Limb (tissue), 2 donors: ENCODE measurements around the gene OR10D3.
"Not testable (repeated sequence)": the region's sequence is repeated elsewhere in the genome, so short reads cannot be mapped to it uniquely, and the experiment has no call there.

ENCODE experiments used
- DNase-seq, 2 donors: peaks; one replicate each; pipeline ENCODE4 v3.0.0-alpha.2; 2016; ENCODE audit errors: extremely low spot score in 2 of 2

OR10D3 gene

DNA sequence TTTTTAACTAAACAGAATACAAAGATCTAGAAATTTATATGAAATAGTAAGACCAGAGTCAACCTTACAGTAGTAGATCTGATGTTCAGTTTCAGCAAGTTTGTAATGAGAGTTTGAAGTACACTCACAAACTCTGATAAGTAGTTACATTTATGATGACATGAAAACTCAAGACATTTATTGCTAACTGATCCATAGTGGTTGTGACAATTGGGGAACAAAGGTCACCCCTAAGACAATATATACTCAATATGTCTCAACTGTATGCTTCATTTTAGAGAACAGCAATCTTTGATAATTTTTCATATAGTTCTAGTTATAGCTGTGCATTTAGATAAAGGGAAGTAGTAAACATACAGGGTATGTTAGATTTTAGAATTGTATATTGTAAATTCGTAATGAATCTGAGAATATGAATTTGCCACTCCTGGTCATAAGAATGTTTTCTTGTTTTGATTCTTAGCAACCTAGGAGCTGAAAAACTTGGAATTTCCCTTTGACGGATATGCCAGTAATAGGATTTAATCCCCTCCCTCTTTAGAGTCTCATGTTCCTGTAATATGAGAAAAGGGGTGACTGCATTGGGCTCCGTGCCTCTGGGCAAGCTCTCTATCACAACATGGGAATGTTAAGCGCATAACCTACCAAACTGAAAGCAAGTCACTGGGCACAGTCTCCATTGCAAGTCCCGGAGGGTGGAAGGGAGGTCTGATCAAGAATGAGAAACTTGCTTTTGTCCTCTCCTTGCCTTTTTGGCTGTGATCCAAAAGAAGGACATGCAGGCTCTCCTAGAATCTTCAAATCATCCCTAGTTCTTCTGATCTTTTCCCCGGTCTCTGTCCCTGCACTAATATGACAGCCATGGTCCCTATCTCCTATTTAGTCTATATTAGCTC lies 11.4 kb downstream of the OR10D3 start:
- peak; percentile 40 to 63 for DNase-seq

DNA sequence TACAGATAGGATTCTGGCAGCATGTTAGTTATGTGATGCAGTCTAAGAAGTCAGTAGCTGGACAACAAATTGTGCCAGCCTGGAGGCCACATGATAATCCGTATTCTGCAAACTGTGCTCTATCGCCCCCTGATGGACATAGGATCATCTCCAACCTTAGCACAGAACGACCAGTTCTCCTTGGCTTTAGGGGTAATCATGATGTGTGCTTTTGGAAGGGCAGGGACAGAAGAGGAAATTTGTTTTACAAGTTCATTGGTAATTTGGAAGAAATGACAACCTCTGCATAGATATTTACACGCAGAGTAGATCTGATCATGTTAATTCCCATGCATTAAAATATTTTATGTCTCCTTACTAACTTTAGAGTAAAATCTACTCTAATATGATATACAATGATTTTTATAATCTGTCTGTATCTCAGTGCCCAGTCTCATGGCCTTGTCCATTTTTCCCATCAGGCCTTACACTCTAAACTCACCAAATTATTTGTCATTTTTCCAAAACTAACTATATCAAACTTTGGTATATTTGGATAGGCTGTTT lies 12.1 kb downstream of the OR10D3 start:
- peak in 1 of 2 donors; percentile 41 for DNase-seq

DNA sequence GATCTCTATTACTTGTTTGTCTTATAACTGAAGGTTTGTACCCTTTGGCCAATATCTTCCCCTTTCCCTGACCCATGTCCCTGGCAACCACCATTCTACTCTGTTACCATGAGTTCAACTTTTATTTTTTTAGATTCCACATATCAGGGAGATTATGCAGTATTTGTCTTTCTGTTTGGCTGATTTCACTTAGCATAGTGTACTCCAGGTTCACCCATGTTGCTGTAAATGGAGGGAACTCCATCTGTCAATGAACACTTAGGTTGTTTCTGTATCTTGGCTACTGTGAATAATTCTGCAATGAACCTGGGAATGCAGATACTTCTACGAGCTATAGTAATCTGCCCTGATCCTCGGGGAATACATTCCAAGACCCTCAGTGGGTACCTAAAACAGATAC lies 14.9 kb downstream of the OR10D3 start:
- DNase-seq, result no peak

DNA sequence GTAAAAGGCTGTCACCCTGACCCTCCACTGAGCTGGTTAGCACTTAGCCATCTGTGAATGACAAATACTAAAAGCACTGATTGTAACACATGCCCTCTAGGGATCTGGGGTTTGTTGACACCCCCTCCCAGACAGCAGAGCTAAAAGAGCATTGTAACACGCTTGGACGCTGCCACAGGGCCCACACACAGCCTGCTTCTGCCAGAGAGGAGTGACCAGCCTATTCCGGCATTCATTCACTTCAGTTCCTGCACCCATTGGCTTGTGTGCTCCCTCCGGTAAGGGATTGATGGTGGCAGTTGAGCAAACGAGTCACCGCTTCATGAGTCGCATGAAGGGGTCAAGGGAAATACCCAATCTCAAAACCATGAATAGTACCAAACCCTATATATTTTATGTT lies 15.8 kb downstream of the OR10D3 start:
- no peak for DNase-seq

DNA sequence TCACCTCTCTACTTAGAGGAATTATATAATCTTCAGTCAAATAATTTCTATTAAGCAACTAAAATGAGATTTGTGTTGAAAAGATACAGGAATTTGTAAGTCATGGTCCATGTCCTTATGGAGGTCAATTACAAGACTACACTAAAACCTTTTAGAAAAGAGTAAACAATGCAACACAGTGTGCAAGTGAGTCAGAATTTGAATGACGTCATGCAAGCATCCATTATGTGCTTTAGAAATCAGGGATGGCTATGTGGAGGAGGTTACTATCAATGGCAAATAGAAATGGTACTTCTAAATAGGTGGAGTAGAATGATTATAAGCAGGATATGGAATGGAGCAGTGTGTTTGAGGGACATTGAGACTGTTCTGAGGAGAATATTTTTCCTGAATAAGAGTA lies 16.6 kb downstream of the OR10D3 start:
- DNase-seq, result no peak

DNA sequence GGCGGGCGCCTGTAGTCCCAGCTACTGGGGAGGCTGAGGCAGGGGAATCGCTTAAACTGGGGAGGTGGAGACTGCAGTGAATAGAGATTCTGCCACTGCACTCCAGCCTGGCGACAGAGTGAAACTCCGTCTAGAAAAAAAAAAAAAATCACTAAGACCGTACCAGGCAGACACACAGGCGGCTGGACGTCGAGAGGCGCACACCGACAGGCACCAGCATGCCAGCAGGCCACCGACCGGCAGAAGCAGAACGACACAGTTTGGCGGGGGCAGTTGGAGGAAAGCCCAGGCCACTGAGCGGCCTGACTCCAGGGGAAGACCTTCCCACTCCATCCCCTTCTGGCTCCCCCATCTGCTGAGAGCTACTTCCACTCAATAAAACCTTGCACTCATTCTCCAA lies 17.5 kb downstream of the OR10D3 start:
- DNase-seq, result no peak

DNA sequence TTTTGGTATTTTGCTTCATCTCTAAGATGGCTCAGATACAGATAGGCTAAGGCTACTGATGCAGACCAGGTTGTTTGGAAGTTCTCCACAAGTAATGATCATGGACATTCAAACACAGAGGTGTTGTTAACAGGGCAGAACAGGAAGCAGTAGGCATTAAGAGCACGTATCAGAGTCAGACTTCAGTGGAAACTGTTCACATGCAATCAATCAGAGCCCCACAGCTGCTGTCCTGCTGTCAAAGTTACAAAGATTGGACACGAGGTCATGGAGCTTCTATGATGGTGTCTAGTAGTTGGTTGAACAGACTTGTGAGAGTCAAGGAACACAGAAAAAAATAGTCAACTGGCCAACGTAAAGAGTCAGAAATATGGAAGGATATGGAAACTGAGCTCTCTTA lies 19.8 kb downstream of the OR10D3 start:
- no peak for DNase-seq

DNA sequence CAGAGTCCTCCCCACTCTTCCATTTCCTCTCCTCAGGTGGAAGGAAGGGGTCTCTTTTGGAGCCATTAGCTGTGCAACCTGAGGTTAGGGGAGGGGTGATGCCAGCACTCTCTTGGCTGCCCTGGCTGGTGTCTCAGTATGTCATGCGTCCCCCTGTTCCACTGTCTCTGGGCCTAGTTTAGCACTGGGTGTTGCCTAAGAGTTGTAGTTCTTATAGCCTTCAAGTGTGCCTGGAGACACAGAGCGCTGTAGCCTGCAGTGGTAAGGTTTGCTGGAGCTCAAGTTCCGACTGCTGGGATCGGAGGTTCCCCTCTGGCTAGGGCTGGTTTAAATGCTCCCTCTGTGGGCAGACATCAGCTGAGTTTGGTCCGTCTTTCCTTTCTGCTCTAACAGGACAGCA lies 20.9 kb downstream of the OR10D3 start:
- no peak for DNase-seq

DNA sequence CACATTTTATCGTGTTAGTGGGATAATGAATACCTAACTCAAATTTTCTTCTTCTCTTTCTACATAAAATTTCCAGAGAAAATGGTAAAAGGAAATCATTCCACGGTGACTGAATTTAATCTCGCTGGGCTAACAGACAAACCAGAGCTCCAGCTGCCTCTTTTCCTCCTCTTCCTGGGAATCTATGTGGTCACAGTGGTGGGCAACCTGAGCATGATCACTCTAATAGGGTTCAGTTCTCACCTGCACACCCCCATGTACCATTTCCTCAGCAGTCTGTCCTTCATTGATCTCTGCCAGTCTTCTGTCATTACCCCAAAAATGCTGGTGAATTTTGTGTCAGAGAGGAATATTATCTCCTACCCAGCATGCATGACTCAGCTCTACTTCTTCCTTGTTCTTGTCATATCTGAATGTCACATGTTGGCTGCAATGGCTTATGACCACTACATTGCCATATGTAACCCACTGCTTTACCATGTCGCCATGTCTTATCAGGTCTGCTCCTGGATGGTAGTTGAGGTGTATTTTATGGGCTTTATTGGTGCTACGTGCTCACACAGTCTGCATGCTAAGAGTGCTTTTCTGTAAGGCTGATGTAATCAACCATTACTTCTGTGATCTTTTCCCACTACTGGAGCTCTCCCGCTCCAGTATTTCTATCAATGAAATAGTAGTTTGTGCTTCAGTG lies 24.1 kb downstream of the OR10D3 start:
- no peak for DNase-seq

DNA sequence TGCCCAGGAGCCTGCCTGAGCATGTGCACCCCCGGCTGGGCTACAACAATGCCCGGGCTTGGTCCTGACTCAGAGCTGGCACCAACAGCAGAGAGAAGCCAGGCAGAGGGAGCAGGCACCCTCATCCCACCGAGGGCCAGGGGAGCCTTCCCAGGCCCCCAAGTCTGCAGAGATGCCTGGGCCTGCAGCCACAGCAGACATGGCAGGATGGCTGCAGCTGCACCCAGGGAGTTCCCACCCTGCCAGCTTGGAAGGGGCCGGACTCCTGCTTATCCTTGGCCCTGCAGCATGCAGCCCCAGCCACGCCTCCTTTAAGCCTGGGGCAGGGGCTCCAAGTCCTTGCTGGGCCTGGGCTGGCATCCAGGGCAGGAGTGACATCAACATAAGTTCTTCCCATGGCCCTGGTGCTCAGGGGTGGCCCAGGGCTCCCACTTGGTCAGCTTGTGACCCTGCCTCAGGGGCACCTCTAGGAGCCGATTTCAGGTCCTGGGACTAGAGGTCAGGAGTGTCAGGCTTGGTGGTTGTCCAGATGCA lies 26.7 kb downstream of the OR10D3 start:
- DNase-seq, result no peak

DNA sequence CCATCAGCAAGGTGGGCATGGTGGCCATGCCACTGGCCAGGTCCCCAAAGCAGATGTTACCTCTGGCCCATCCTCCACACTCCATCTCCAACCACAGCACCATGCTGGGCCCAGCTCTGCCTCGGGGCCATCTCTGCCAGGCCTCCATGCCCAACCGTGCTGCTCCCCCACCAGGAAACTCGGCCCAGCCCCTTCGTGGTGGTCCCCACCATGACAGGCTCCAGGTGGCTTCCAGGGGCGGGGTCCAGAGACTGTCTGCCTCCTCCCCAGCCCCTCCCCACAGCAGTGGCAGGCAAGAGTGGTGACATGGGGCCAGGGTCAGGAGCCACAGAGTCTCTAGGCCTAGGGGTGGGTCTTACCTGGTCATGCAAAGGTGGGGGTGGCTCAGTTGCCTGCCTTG lies 27.3 kb downstream of the OR10D3 start:
- no peak for DNase-seq

DNA sequence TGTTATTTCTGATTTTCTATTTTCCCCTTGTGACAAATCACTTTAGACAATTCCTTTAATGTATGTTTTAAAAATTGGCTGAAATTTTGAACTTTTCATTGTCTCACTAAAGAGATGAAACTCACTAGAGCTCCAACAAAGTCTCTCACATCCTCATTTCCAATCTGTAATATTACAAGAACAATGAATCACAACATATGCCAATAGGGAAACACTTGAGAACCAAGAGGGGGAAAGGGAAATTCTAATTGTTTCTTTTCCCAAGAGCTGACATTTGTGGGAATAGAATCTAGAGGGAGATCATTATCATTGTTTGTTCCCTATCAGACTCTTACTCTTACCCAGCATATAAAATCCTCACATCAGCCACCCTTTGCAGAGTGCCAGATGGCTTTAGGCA lies 28.2 kb downstream of the OR10D3 start:
- DNase-seq, result no peak

DNA sequence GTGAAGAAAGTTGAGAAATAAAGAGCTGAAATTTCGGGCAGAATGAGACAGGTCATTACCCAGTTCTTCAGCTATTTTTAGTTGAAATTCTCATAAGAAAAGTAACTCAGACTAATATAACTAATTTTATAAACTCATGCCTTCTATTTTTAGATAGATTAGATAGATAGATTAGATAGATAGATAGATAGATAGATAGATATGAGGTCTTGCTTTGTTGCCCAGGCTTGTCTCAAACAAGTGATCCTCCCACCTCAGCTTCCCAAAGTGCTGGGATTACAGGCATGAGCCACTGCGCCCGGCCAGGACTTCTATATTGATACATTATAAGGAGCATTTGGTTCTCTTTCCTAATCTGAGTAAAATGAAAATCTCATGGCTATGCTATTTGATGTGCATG lies 30.9 kb downstream of the OR10D3 start:
- DNase-seq, result no peak

DNA sequence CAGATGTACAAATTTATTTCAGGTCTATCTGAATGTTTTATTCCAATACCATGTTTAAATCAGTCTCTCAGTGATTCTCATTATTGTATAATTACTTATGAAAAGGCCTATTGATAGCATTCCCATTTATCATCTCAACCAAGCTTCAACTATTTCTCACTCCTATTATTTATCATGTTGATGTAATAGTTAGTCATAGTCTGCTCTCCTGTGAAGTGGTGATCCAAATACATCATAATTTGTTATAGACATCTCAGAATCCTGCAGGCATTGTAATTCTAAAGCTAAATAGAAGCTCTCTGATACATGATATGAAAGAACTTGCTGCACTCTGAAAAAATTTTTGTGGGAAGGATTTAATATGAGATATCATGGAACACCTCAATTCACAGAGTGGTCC lies 36.0 kb downstream of the OR10D3 start:
- no peak for DNase-seq

DNA sequence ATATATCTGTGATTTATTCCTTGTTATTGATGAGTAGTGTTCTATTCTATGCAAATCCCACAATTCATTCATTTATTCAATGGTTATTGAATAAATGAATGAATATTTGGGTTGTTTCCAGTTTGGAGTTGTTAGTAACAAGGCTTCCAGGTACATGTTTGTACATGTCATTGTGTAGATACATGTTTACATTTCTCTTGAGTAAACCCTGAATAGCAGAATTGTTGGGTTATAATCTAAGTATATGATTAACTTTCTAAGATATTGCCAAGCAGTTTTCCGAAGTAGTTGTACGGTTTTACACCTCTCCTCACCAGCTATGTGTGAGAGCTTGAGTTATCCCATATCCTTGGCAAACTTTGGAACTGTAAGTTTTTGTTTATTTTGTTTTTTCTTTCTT lies 39.3 kb downstream of the OR10D3 start:
- no peak for DNase-seq

DNA sequence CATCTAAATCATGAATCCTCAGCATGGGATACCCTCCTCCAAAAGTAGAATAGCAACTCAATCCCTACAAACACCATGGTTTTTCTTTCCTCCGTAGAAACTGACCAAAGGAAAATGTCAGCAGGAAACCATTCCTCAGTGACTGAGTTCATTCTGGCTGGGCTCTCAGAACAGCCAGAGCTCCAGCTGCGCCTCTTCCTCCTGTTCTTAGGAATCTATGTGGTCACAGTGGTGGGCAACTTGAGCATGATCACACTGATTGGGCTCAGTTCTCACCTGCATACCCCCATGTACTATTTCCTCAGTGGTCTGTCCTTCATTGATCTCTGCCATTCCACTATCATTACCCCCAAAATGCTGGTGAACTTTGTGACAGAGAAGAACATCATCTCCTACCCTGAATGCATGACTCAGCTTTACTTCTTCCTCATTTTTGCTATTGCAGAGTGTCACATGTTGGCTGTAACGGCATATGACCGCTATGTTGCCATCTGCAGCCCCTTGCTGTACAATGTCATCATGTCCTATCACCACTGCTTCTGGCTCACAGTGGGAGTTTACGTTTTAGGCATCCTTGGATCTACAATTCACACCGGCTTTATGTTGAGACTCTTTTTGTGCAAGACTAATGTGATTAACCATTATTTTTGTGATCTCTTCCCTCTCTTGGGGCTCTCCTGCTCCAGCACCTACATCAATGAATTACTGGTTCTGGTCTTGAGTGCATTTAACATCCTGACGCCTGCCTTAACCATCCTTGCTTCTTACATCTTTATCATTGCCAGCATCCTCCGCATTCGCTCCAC lies 41.7 kb downstream of the OR10D3 start:
- not testable (repeated sequence) for DNase-seq

DNA sequence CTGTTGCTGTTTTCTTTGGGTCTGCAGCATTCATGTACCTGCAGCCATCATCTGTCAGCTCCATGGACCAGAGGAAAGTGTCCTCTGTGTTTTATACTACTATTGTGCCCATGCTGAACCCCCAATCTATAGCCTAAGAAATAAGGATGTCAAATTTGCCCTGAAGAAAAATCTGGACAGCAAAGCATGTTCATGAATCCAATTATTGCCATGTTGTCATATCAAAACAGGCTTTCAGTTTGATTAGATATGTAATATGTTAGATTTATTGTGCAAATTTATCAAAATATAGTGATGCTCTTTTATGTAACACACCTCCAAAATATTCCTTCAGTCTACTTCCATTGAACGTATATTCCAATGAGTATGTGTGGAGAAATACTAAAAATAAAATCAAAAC lies 42.3 kb downstream of the OR10D3 start:
- no peak for DNase-seq

DNA sequence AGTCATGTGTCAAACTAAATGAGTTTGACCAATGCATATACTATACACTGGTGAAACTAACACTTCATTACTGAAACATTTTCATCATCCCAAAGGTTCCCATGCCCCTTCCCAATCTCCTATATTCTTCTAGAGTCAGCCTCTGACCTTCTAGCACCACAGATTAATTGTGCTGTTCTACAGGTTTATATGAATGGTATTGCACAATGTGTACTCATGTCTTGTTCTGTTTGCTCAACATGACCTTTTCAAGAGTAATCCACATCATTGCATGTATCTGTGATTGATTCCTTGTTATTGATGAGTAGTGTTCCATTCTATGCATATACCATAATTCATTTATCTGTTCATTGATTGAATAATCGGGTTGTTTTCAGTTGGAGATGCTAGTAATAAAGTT lies 50.2 kb downstream of the OR10D3 start:
- DNase-seq, result no peak
